H4 (cell line): Measurements from ENCODE around the gene ATOX1. TPM values are rescaled to one million over a fixed set of nuclear protein-coding genes. Genes with fewer than 3 reads are reported as not detected.
A peak's percentile ranks its signal among the peaks of the same experiment; 100 is the strongest.

Source experiments
- DNase-seq: peaks from one replicate; pipeline ENCODE4 v3.0.0-alpha.2; 2015; ENCODE audit warnings: low spot score
- total RNA-seq: library from RNA; depleted of rRNA; stranded (reverse); fragments of >200 nt; shearing (Covaris generic); gene quantifications from 2 replicates; pipeline ENCODE4 v1.2.3, GENCODE V29; 2014

ATOX1 gene
- total RNA-seq, 1 experiment from 2014 or later = 121 TPM

- no peak for DNase-seq
Observed at GRCh38 chr5:151770383-151771258, 12.2 kb upstream of the ATOX1 start.

GRCh38 chr5:151766975-151767374 lies 8.5 kb upstream of the ATOX1 start:
- no peak for DNase-seq

- no peak for DNase-seq
Observed at GRCh38 chr5:151764801-151765200, 6.4 kb upstream of the ATOX1 start.

- no peak for DNase-seq
Observed at GRCh38 chr5:151758141-151758429, 346 bp downstream of the ATOX1 start.

GRCh38 chr5:151757233-151758140 lies 944 bp downstream of the ATOX1 start:
- DNase-seq = no peak

- no peak for DNase-seq
Observed at GRCh38 chr5:151755383-151755782, 3.0 kb downstream of the ATOX1 start.

GRCh38 chr5:151751593-151751992 lies 6.8 kb downstream of the ATOX1 start:
- no peak for DNase-seq

- no peak for DNase-seq
Observed at GRCh38 chr5:151751091-151751490, 7.3 kb downstream of the ATOX1 start.

- no peak for DNase-seq
Observed at GRCh38 chr5:151750121-151750520, 8.3 kb downstream of the ATOX1 start.

- peak; percentile 80 for DNase-seq
Observed at GRCh38 chr5:151745071-151745705, 13.2 kb downstream of the ATOX1 start.

GRCh38 chr5:151743530-151743929 lies 14.9 kb downstream of the ATOX1 start:
- no peak for DNase-seq

GRCh38 chr5:151742870-151743294 lies 15.5 kb downstream of the ATOX1 start:
- DNase-seq = peak; percentile 61

- DNase-seq = no peak
Observed at GRCh38 chr5:151741678-151742423, 16.6 kb downstream of the ATOX1 start.

- no peak for DNase-seq
Observed at GRCh38 chr5:151740958-151741373, 17.5 kb downstream of the ATOX1 start.

GRCh38 chr5:151740336-151740942 lies 18.0 kb downstream of the ATOX1 start:
- DNase-seq = peak; percentile 73

- peak; percentile 52 for DNase-seq
Observed at GRCh38 chr5:151739939-151740335, 18.5 kb downstream of the ATOX1 start.

GRCh38 chr5:151739395-151739794 lies 19.0 kb downstream of the ATOX1 start:
- DNase-seq = no peak

- no peak for DNase-seq
Observed at GRCh38 chr5:151738125-151738848, 20.1 kb downstream of the ATOX1 start.

GRCh38 chr5:151737431-151737830 lies 21.0 kb downstream of the ATOX1 start:
- DNase-seq = no peak

GRCh38 chr5:151735646-151736045 lies 22.8 kb downstream of the ATOX1 start:
- DNase-seq = no peak

GRCh38 chr5:151734064-151734408 lies 24.4 kb downstream of the ATOX1 start:
- no peak for DNase-seq
